ENCODE results near the gene REXO4. TPM values are rescaled to one million over a fixed set of nuclear protein-coding genes. Genes with fewer than 3 reads are reported as not detected.
A peak's percentile ranks its signal among the peaks of the same experiment; 100 is the strongest.

The REXO4 gene
- total and polyA plus RNA-seq, 10 of the 15 experiments (the other 5 are each of a cell fraction or from before 2014, with no cell fraction given): 2.7 to 43.9 (median 30.5) TPM

DNA sequence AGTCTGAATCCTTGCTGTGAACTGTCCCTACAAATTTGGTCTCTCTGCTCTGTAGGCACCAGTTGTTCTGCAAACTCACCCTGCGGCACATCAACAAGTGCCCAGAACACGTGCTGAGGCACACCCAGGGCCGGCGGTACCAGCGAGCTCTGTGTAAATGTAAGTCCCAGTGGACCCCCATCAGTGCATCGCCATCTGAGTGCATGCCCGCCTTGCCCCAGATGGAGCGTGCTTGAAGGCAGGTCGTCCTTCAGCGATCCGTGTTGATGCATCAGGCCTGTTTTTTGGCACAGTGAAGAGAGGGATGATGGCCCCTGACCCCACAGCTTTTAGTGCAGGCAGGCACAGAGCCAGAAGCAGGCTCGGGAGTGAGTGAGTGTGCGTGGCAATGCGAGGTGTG, 60.2 kb downstream of the REXO4 start:
- no peaks in the 10 kb centered on the region for H3K9me3 ChIP-seq (replicated peaks; ENCODE audit: control insufficient read depth, insufficient read depth, low read length)
- no peak for ATAC-seq
- H3K4me3 ChIP-seq: peak overlapping the region; percentile 91
- FAIRE-seq: no peak
- no peaks in the 10 kb centered on the region for H3K27me3 ChIP-seq (replicated peaks in 1 of 2; ENCODE audit: control insufficient read depth in 2 of 2, insufficient read depth in 2 of 2, low read length in 1 of 2)
- TF ChIP-seq, protein P1, sequence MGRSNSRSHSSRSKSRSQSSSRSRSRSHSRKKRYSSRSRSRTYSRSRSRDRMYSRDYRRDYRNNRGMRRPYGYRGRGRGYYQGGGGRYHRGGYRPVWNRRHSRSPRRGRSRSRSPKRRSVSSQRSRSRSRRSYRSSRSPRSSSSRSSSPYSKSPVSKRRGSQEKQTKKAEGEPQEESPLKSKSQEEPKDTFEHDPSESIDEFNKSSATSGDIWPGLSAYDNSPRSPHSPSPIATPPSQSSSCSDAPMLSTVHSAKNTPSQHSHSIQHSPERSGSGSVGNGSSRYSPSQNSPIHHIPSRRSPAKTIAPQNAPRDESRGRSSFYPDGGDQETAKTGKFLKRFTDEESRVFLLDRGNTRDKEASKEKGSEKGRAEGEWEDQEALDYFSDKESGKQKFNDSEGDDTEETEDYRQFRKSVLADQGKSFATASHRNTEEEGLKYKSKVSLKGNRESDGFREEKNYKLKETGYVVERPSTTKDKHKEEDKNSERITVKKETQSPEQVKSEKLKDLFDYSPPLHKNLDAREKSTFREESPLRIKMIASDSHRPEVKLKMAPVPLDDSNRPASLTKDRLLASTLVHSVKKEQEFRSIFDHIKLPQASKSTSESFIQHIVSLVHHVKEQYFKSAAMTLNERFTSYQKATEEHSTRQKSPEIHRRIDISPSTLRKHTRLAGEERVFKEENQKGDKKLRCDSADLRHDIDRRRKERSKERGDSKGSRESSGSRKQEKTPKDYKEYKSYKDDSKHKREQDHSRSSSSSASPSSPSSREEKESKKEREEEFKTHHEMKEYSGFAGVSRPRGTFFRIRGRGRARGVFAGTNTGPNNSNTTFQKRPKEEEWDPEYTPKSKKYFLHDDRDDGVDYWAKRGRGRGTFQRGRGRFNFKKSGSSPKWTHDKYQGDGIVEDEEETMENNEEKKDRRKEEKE (IDR thresholded peaks at IDR 0.05): no peak
- no peak for TF ChIP-seq SIN3A (IDR thresholded peaks at IDR 0.05; ENCODE audit: low read depth, low read length)
- no peak for TF ChIP-seq ZBTB33 (IDR thresholded peaks at IDR 0.05)
- no peak for TF ChIP-seq KLF5 (IDR thresholded peaks at IDR 0.05; ENCODE audit: partially characterized antibody)
- peaks cover 17 to 30% of the 10 kb centered on the region in 2 experiments; a peak in 3 of 4 replicates for H3K36me3 ChIP-seq (ENCODE audit: control insufficient read depth in 2 of 2, insufficient read depth in 2 of 2, low read length in 1 of 2)
- in situ Hi-C loops (cut with MboI) (no loop called here), intact Hi-C loops (cut with micrococcal nuclease; ENCODE audit: unreplicated experiment) (no loop called here)
- ChIA-PET CTCF (interaction anchor here (0.9 to 3.1 kb wide), 3 partner anchors 12 to 27 kb away, joined by 3 to 16 read pairs (median 4); no protein-coding TSS in a partner anchor), SMC1A (ENCODE audit: uncharacterized antibody, unreplicated experiment) (interaction anchor here (1.1 to 1.5 kb wide), 3 partner anchors 15 to 171 kb away, joined by 3 to 5 read pairs (median 3); no protein-coding TSS in a partner anchor), RAD21 (ENCODE audit: unreplicated experiment) (no interaction called here), POLR2A (interaction anchor here (1.0 to 1.7 kb wide), 6 partner anchors 10 to 327 kb away, joined by 3 to 7 read pairs (median 4); partner anchors contain the start of genes MED22 and RPL7A)
- no peaks in the 10 kb centered on the region for H4K20me1 ChIP-seq (ENCODE audit: control insufficient read depth, insufficient read depth)
- no peak overlapping the region for H2AFZ ChIP-seq (ENCODE audit: control insufficient read depth, low read depth, low read length)
- H3K9ac ChIP-seq (ENCODE audit: control insufficient read depth, insufficient read depth, low read length): no peak overlapping the region
- WGBS (ENCODE audit: insufficient coverage, insufficient replicate concordance, low lambda C conversion rate, missing lambda C conversion rate): 87% methylated on average over 14 of the region's 14 CpGs
- H3K4me2 ChIP-seq (ENCODE audit: control insufficient read depth, insufficient read depth): peak overlapping the region; percentile 79
- H3K4me1 ChIP-seq (ENCODE audit: control insufficient read depth, insufficient read depth, low read length): no peaks in the 10 kb centered on the region; the same call in none of the 2 replicates
- H3K79me2 ChIP-seq (ENCODE audit: control insufficient read depth, insufficient read depth, low read length): peaks cover 21% of the 10 kb centered on the region
- no peak for DNase-seq (ENCODE audit: low read depth, low spot score)
- no peak overlapping the region for H3K27ac ChIP-seq (ENCODE audit: control insufficient read depth, insufficient read depth)
- BruUV-seq (replicated peaks): no TSS peak

All from GM12878 (cell line).